ENCODE data around the gene NACC2.
A peak's percentile ranks its signal among the peaks of the same experiment; 100 is the strongest.

The NACC2 gene

GRCh38 chr9:135961277-135961715, 133.8 kb downstream of the NACC2 start, which contains the start of gene UBAC1:
TSS of gene UBAC1 (minus strand) at chr9:135961373. CDS start at chr9:135961162, 211 bp downstream.
- Histone ChIP-seq H3K79me2 (ENCODE audit: low read length) (peaks cover 47% of the 10 kb centered on the region), H4K20me1 (ENCODE audit: insufficient read depth, low read length) (no peaks in the 10 kb centered on the region), H3K9me3 (ENCODE audit: insufficient read depth, low read length) (no peaks in the 10 kb centered on the region), H3K4me1 (ENCODE audit: low read length) (peaks cover 18% of the 10 kb centered on the region), H3K4me3 (ENCODE audit: low read length) (peak within 1 kb of the TSS; percentile 93), H3K36me3 (replicated peaks; ENCODE audit: low read depth, low read length) (no peaks in the 10 kb centered on the region), H3K9ac (ENCODE audit: low read length) (peak within 1 kb of the TSS; percentile 86), H3K27ac (ENCODE audit: low read length) (peak within 1 kb of the TSS; percentile 46), H2AFZ (ENCODE audit: low read depth, low read length) (peak within 1 kb of the TSS; percentile 84), H3K27me3 (ENCODE audit: low read depth, low read length) (no peaks in the 10 kb centered on the region), H3K4me2 (ENCODE audit: low read length) (peak within 1 kb of the TSS; percentile 87)
- no peak for TF ChIP-seq EZH2phosphoT487 (IDR thresholded peaks at IDR 0.05; ENCODE audit: low read depth)
- TF ChIP-seq CTCF (IDR thresholded peaks at IDR 0.05; ENCODE audit: low read depth, low read length): no peak

- no peaks in the 10 kb centered on the region for H3K9me3 ChIP-seq (ENCODE audit: insufficient read depth, low read length)
- 0 out of 2 replicates have a peak, but pooled peaks cover 4% of the 10 kb centered on the region for H4K20me1 ChIP-seq (ENCODE audit: insufficient read depth, low read length)
- peak overlapping the region; percentile 46 for H3K27ac ChIP-seq (ENCODE audit: low read length)
- peak overlapping the region; percentile 86 for H3K9ac ChIP-seq (ENCODE audit: low read length)
- no peak for TF ChIP-seq EZH2phosphoT487 (IDR thresholded peaks at IDR 0.05; ENCODE audit: low read depth)
- TF ChIP-seq CTCF (IDR thresholded peaks at IDR 0.05; ENCODE audit: low read depth, low read length): no peak
- no peaks in the 10 kb centered on the region for H3K27me3 ChIP-seq (ENCODE audit: low read depth, low read length)
- peak overlapping the region; percentile 79 for H3K4me2 ChIP-seq (ENCODE audit: low read length)
- H2AFZ ChIP-seq (ENCODE audit: low read depth, low read length): peak overlapping the region; percentile 44; the same call in 1 of the 2 replicates
- no peaks in the 10 kb centered on the region for H3K36me3 ChIP-seq (replicated peaks; ENCODE audit: low read depth, low read length)
- H3K4me1 ChIP-seq (ENCODE audit: low read length): peaks cover 18% of the 10 kb centered on the region
- peaks cover 54% of the 10 kb centered on the region for H3K79me2 ChIP-seq (ENCODE audit: low read length)
- H3K4me3 ChIP-seq (ENCODE audit: low read length): peak overlapping the region; percentile 93
Observed at GRCh38 chr9:135960411-135961276, 134.4 kb downstream of the NACC2 start.

- H4K20me1 ChIP-seq (ENCODE audit: insufficient read depth, low read length): peaks cover 7% of the 10 kb centered on the region; the same call in 1 of the 2 replicates
- no peaks in the 10 kb centered on the region for H3K9me3 ChIP-seq (ENCODE audit: insufficient read depth, low read length)
- H3K4me1 ChIP-seq (ENCODE audit: low read length): peaks cover 18% of the 10 kb centered on the region
- no peaks in the 10 kb centered on the region for H3K36me3 ChIP-seq (replicated peaks; ENCODE audit: low read depth, low read length)
- peaks cover 56% of the 10 kb centered on the region for H3K79me2 ChIP-seq (ENCODE audit: low read length)
- peak overlapping the region; percentile 86 for H3K9ac ChIP-seq (ENCODE audit: low read length)
- peak overlapping the region; percentile 93 for H3K4me3 ChIP-seq (ENCODE audit: low read length)
- no peaks in the 10 kb centered on the region for H3K27me3 ChIP-seq (ENCODE audit: low read depth, low read length)
- H3K27ac ChIP-seq (ENCODE audit: low read length): no peak overlapping the region
- H3K4me2 ChIP-seq (ENCODE audit: low read length): peak overlapping the region; percentile 79
- TF ChIP-seq CTCF (IDR thresholded peaks at IDR 0.05; ENCODE audit: low read depth, low read length): no peak
- no peak for TF ChIP-seq EZH2phosphoT487 (IDR thresholded peaks at IDR 0.05; ENCODE audit: low read depth)
- H2AFZ ChIP-seq (ENCODE audit: low read depth, low read length): no peak overlapping the region
Observed at GRCh38 chr9:135959814-135960213, 135.3 kb downstream of the NACC2 start.

- peaks cover 4% of the 10 kb centered on the region for H3K36me3 ChIP-seq (replicated peaks; ENCODE audit: low read depth, low read length)
- H3K9ac ChIP-seq (ENCODE audit: low read length): no peak overlapping the region
- no peak overlapping the region for H3K27ac ChIP-seq (ENCODE audit: low read length)
- no peaks in the 10 kb centered on the region for H3K9me3 ChIP-seq (ENCODE audit: insufficient read depth, low read length)
- peaks cover 18% of the 10 kb centered on the region for H3K4me1 ChIP-seq (ENCODE audit: low read length)
- peaks cover 56% of the 10 kb centered on the region for H3K79me2 ChIP-seq (ENCODE audit: low read length)
- no peaks in the 10 kb centered on the region for H3K27me3 ChIP-seq (ENCODE audit: low read depth, low read length)
- H2AFZ ChIP-seq (ENCODE audit: low read depth, low read length): no peak overlapping the region
- H3K4me2 ChIP-seq (ENCODE audit: low read length): no peak overlapping the region
- H3K4me3 ChIP-seq (ENCODE audit: low read length): no peak overlapping the region
- no peak for TF ChIP-seq EZH2phosphoT487 (IDR thresholded peaks at IDR 0.05; ENCODE audit: low read depth)
- TF ChIP-seq CTCF (IDR thresholded peaks at IDR 0.05; ENCODE audit: low read depth, low read length): no peak
- H4K20me1 ChIP-seq (ENCODE audit: insufficient read depth, low read length): peaks cover 7% of the 10 kb centered on the region; the same call in 1 of the 2 replicates
Observed at GRCh38 chr9:135958485-135958884, 136.6 kb downstream of the NACC2 start.

All from OCI-LY3 (cell line).